DND-41 (cell line): Measurements from ENCODE around the gene EXOSC3.

Experiments used
- CTCF ChIP-seq: IDR thresholded peaks from 2 replicates; pipeline ENCODE4 v1.5.1; 2012; ENCODE audit warnings: borderline replicate concordance, low read length, moderate library complexity, mild to moderate bottlenecking; ENCODE audit not compliant: poor library complexity, severe bottlenecking; ENCODE audit errors: extremely low read depth
- EZH2 ChIP-seq: IDR thresholded peaks from 3 replicates; pipeline ENCODE4 v1.6.1; 2012; ENCODE audit warnings: borderline replicate concordance, low read depth, mild to moderate bottlenecking, moderate library complexity, low read length, inconsistent platforms; ENCODE audit not compliant: severe bottlenecking

GRCh38 chr9:37751186-37751585 lies 33.7 kb downstream of the EXOSC3 start:
- TF ChIP-seq CTCF = no peak
- TF ChIP-seq EZH2 = no peak
